Measurements from ENCODE around the gene BACE2.
A peak's percentile ranks its signal among the peaks of the same experiment; 100 is the strongest.

BACE2 gene

GRCh38 chr21:41152147-41152546 lies 15.8 kb upstream of the BACE2 start:
- H3K4me3 ChIP-seq (ENCODE audit: low read length), result no peak overlapping the region
- no peak overlapping the region for H3K9ac ChIP-seq (ENCODE audit: low read depth, low read length)
- no peak overlapping the region for H3K27ac ChIP-seq (ENCODE audit: low read length)
- no peaks in the 10 kb centered on the region for H3K9me3 ChIP-seq (ENCODE audit: insufficient read depth, low read depth, low read length)
- peaks cover 10% of the 10 kb centered on the region; the same call in 1 of the 2 replicates for H3K4me1 ChIP-seq (ENCODE audit: insufficient read depth, low read length)
- no peaks in the 10 kb centered on the region for H3K36me3 ChIP-seq (ENCODE audit: insufficient read depth, low read depth, low read length)
- H3K27me3 ChIP-seq (ENCODE audit: insufficient read depth, low read length), result peaks cover 18% of the 10 kb centered on the region

- Histone ChIP-seq H3K27ac (ENCODE audit: low read length) (no peak overlapping the region), H3K9me3 (ENCODE audit: insufficient read depth, low read depth, low read length) (no peaks in the 10 kb centered on the region), H3K4me1 (ENCODE audit: insufficient read depth, low read length) (no peaks in the 10 kb centered on the region), H3K9ac (ENCODE audit: low read depth, low read length) (no peak overlapping the region), H3K27me3 (ENCODE audit: insufficient read depth, low read length) (peaks cover 15% of the 10 kb centered on the region), H3K36me3 (ENCODE audit: insufficient read depth, low read depth, low read length) (no peaks in the 10 kb centered on the region), H3K4me3 (ENCODE audit: low read length) (no peak overlapping the region)
Measured at GRCh38 chr21:41153443-41153842, 14.5 kb upstream of the BACE2 start.

DNA sequence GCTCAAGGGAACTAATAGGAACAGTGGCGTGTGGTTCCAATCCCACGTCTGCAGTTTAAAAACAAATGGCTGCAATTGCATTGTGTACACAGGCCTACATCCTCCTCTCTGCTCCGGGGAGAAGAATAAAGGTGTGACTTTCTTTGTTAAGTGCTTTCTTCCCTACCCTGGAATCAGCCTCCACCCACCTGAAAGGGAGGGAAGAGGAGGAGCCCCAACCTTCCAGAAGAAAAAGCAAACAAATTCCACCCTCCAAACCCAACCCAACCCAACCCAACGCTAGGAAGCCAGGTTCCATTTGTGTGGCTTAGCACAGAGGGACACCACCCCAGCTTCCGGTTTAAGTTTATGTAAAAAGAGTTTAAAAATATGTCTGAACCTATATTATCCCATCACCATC lies 11.8 kb upstream of the BACE2 start:
- H3K4me1 ChIP-seq (ENCODE audit: insufficient read depth, low read length), result no peaks in the 10 kb centered on the region
- H3K27me3 ChIP-seq (ENCODE audit: insufficient read depth, low read length), result no peaks in the 10 kb centered on the region
- no peaks in the 10 kb centered on the region for H3K36me3 ChIP-seq (ENCODE audit: insufficient read depth, low read depth, low read length)
- no peak overlapping the region for H3K27ac ChIP-seq (ENCODE audit: low read length)
- 0 out of 2 replicates have a peak, but pooled peaks cover 3% of the 10 kb centered on the region for H3K9me3 ChIP-seq (ENCODE audit: insufficient read depth, low read depth, low read length)
- no peak overlapping the region for H3K4me3 ChIP-seq (ENCODE audit: low read length)
- H3K9ac ChIP-seq (ENCODE audit: low read depth, low read length), result no peak overlapping the region

DNA sequence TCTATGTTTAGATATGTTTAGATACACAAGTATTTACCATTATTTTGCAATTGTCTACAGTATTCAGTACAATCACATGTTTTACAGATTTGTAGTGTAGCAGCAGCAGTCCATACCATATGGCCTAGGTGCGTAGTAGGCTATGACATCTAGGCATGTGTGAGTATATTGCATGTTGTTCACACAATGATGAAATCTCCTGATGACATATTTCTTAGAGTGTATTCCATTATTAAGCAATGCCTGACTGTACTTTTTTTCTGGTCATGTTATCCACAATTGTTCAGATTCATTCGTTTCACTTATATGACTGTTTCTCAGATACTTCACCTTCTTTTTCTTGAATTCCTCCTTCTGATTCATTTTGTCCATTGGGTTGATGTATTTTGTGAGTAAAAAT lies 9.9 kb upstream of the BACE2 start:
- Histone ChIP-seq H3K4me3 (ENCODE audit: low read length) (no peak overlapping the region), H3K36me3 (ENCODE audit: insufficient read depth, low read depth, low read length) (no peaks in the 10 kb centered on the region), H3K4me1 (ENCODE audit: insufficient read depth, low read length) (no peaks in the 10 kb centered on the region), H3K27me3 (ENCODE audit: insufficient read depth, low read length) (peaks cover 10% of the 10 kb centered on the region; the same call in 1 of the 2 replicates), H3K27ac (ENCODE audit: low read length) (no peak overlapping the region), H3K9ac (ENCODE audit: low read depth, low read length) (no peak overlapping the region), H3K9me3 (ENCODE audit: insufficient read depth, low read depth, low read length) (0 out of 2 replicates have a peak, but pooled peaks cover 3% of the 10 kb centered on the region)

DNA sequence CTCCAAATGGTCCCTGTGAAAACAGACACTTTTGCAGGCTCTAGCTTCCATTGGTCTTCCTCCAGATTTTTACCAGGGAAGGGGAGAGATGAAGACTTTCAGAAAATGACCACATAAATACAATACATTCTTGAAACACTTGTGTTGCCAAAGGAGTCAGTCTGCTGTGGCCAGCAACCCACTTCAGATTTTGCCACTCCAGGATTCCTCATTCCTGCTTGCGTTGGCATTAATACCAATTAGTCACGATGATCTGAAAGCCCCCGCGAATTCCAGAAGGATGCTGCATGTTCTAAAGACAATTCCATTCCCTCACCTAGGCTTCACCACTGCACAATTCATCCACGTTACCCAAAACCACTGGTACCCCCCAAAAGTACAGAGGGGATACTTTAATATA lies 7.9 kb upstream of the BACE2 start:
- Histone ChIP-seq H3K9me3 (ENCODE audit: insufficient read depth, low read depth, low read length) (0 out of 2 replicates have a peak, but pooled peaks cover 3% of the 10 kb centered on the region), H3K27me3 (ENCODE audit: insufficient read depth, low read length) (peaks cover 24% of the 10 kb centered on the region), H3K4me1 (ENCODE audit: insufficient read depth, low read length) (no peaks in the 10 kb centered on the region), H3K36me3 (ENCODE audit: insufficient read depth, low read depth, low read length) (no peaks in the 10 kb centered on the region), H3K4me3 (ENCODE audit: low read length) (no peak overlapping the region), H3K9ac (ENCODE audit: low read depth, low read length) (no peak overlapping the region), H3K27ac (ENCODE audit: low read length) (no peak overlapping the region)

- H3K27ac ChIP-seq (ENCODE audit: low read length), result no peak overlapping the region
- H3K4me3 ChIP-seq (ENCODE audit: low read length), result no peak overlapping the region
- no peak overlapping the region for H3K9ac ChIP-seq (ENCODE audit: low read depth, low read length)
- H3K4me1 ChIP-seq (ENCODE audit: insufficient read depth, low read length), result no peaks in the 10 kb centered on the region
- H3K36me3 ChIP-seq (ENCODE audit: insufficient read depth, low read depth, low read length), result no peaks in the 10 kb centered on the region
- 0 out of 2 replicates have a peak, but pooled peaks cover 3% of the 10 kb centered on the region for H3K9me3 ChIP-seq (ENCODE audit: insufficient read depth, low read depth, low read length)
- peaks cover 38% of the 10 kb centered on the region for H3K27me3 ChIP-seq (ENCODE audit: insufficient read depth, low read length)
Measured at GRCh38 chr21:41161428-41161827, 6.5 kb upstream of the BACE2 start.

- no peak overlapping the region for H3K4me3 ChIP-seq (ENCODE audit: low read length)
- H3K27me3 ChIP-seq (ENCODE audit: insufficient read depth, low read length), result peaks cover 45% of the 10 kb centered on the region
- H3K27ac ChIP-seq (ENCODE audit: low read length), result no peak overlapping the region
- no peaks in the 10 kb centered on the region for H3K36me3 ChIP-seq (ENCODE audit: insufficient read depth, low read depth, low read length)
- no peaks in the 10 kb centered on the region for H3K4me1 ChIP-seq (ENCODE audit: insufficient read depth, low read length)
- H3K9me3 ChIP-seq (ENCODE audit: insufficient read depth, low read depth, low read length), result 0 out of 2 replicates have a peak, but pooled peaks cover 3% of the 10 kb centered on the region
- H3K9ac ChIP-seq (ENCODE audit: low read depth, low read length), result no peak overlapping the region
Measured at GRCh38 chr21:41162096-41162495, 5.9 kb upstream of the BACE2 start.

- no peaks in the 10 kb centered on the region for H3K36me3 ChIP-seq (ENCODE audit: insufficient read depth, low read depth, low read length)
- 0 out of 2 replicates have a peak, but pooled peaks cover 3% of the 10 kb centered on the region for H3K9me3 ChIP-seq (ENCODE audit: insufficient read depth, low read depth, low read length)
- H3K9ac ChIP-seq (ENCODE audit: low read depth, low read length), result no peak overlapping the region
- no peak overlapping the region for H3K27ac ChIP-seq (ENCODE audit: low read length)
- H3K27me3 ChIP-seq (ENCODE audit: insufficient read depth, low read length), result peaks cover 51% of the 10 kb centered on the region
- no peak overlapping the region for H3K4me3 ChIP-seq (ENCODE audit: low read length)
- H3K4me1 ChIP-seq (ENCODE audit: insufficient read depth, low read length), result no peaks in the 10 kb centered on the region
Measured at GRCh38 chr21:41163091-41163490, 4.9 kb upstream of the BACE2 start.

- Histone ChIP-seq H3K9ac (ENCODE audit: low read depth, low read length) (no peak overlapping the region), H3K27ac (ENCODE audit: low read length) (no peak overlapping the region), H3K9me3 (ENCODE audit: insufficient read depth, low read depth, low read length) (no peaks in the 10 kb centered on the region), H3K27me3 (ENCODE audit: insufficient read depth, low read length) (peaks cover 58% of the 10 kb centered on the region), H3K4me1 (ENCODE audit: insufficient read depth, low read length) (no peaks in the 10 kb centered on the region), H3K4me3 (ENCODE audit: low read length) (no peak overlapping the region), H3K36me3 (ENCODE audit: insufficient read depth, low read depth, low read length) (no peaks in the 10 kb centered on the region)
Measured at GRCh38 chr21:41164052-41164451, 3.9 kb upstream of the BACE2 start.

DNA sequence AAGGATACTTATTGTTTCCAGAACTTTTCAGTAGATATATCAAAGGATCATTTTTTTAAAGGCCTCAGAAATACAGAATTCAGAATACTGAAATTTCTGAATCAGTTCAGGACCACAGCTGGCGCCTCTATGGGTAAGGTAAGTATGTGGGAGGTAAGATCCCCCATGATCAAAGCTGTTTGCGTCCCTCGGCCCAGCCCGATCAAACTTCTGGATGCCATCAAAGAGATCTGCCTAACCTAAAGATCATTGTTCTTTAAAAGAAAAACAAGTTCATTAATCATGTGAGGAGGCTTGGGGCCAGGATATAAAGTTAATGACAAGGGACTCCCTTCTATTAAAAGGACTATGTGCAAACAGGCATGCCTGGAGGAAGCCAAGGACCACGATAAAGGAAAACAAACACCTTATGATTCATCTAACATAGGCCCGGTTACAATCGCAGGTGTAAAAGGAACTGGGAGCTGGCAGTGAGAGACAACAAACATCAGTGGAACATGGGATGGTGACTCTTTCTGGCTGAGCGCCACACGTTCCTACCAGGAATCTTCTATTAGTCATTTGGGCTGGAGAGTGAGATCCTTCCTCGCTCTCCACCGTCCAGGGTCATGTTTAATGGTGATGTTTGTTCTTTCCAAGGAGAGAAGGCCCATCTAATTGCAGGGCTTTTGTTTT lies 2.8 kb upstream of the BACE2 start:
- H3K9me3 ChIP-seq (ENCODE audit: insufficient read depth, low read depth, low read length), result no peaks in the 10 kb centered on the region
- peaks cover 7% of the 10 kb centered on the region; the same call in 1 of the 2 replicates for H3K4me1 ChIP-seq (ENCODE audit: insufficient read depth, low read length)
- no peak overlapping the region for H3K9ac ChIP-seq (ENCODE audit: low read depth, low read length)
- H3K4me3 ChIP-seq (ENCODE audit: low read length), result no peak overlapping the region
- no peaks in the 10 kb centered on the region for H3K36me3 ChIP-seq (ENCODE audit: insufficient read depth, low read depth, low read length)
- H3K27ac ChIP-seq (ENCODE audit: low read length), result no peak overlapping the region
- H3K27me3 ChIP-seq (ENCODE audit: insufficient read depth, low read length), result peaks cover 68% of the 10 kb centered on the region

DNA sequence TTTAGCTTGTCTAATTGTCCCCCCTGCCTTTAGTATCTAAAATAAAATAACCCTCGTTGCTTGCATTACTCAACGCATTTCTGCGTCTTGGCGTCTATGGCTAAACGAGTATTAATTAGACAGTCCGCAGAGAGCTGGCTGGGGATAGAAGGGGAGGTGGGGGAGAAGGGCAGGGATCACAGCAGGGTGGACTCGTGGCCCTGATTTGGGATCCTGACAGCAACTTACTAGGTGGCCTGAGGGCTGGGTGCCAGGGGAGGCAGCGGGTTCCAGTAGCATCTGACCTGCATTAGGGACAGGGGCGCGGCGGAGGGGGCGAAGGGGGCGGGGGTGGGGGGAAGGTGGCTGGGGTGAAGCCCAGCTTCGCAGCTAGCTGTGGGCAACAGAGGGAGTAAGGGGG lies 1.1 kb upstream of the BACE2 start:
- H3K4me3 ChIP-seq (ENCODE audit: low read length), result peak overlapping the region; percentile 70; the same call in 1 of the 2 replicates
- H3K9me3 ChIP-seq (ENCODE audit: insufficient read depth, low read depth, low read length), result no peaks in the 10 kb centered on the region
- H3K36me3 ChIP-seq (ENCODE audit: insufficient read depth, low read depth, low read length), result no peaks in the 10 kb centered on the region
- no peak overlapping the region for H3K27ac ChIP-seq (ENCODE audit: low read length)
- H3K27me3 ChIP-seq (ENCODE audit: insufficient read depth, low read length), result peaks cover 71% of the 10 kb centered on the region
- no peak overlapping the region for H3K9ac ChIP-seq (ENCODE audit: low read depth, low read length)
- H3K4me1 ChIP-seq (ENCODE audit: insufficient read depth, low read length), result peaks cover 7% of the 10 kb centered on the region; the same call in 1 of the 2 replicates
